Progenitor cell of endocrine pancreas (in vitro differentiated cells): ENCODE results near the gene RNPS1. TPM values are rescaled to one million over a fixed set of nuclear protein-coding genes. Genes with fewer than 3 reads are reported as not detected.

Source experiments
- DNase-seq: peaks from one replicate; pipeline ENCODE4 v3.0.0; 2021; ENCODE audit warnings: low spot score; ENCODE audit not compliant: unreplicated experiment
- H3K27ac Mint-ChIP-seq: 2 replicates; pipeline ENCODE4 v1.8.0; 2021; ENCODE audit warnings: mild to moderate bottlenecking, moderate library complexity, mixed read lengths
- H3K27me3 Mint-ChIP-seq: 2 replicates; pipeline ENCODE4 v1.8.0; 2021; ENCODE audit warnings: mixed read lengths
- H3K36me3 Mint-ChIP-seq: 2 replicates; pipeline ENCODE4 v1.8.0; 2022; ENCODE audit warnings: mixed read lengths; ENCODE audit not compliant: insufficient read depth
- H3K4me1 Mint-ChIP-seq: 2 replicates; pipeline ENCODE4 v1.8.0; 2021; ENCODE audit warnings: low read depth, mixed read lengths
- H3K4me3 Mint-ChIP-seq: 2 replicates; pipeline ENCODE4 v1.8.0; 2021; ENCODE audit warnings: low read depth, mild to moderate bottlenecking, moderate library complexity, mixed read lengths
- H3K9me3 Mint-ChIP-seq: 2 replicates; pipeline ENCODE4 v1.8.0; 2021; ENCODE audit warnings: low read depth, mixed read lengths
- CTCF ChIP-seq: fragments of 200-600 bp; sonication (generic); IDR thresholded peaks from one replicate; pipeline ENCODE4 v1.5.0; 2021; ENCODE audit warnings: antibody characterized with exemption, mild to moderate bottlenecking; ENCODE audit not compliant: unreplicated experiment
- total RNA-seq: library from RNA; stranded (reverse); gene quantifications from 2 replicates; pipeline ENCODE4 v1.2.1, GENCODE V29; 2021

RNPS1 gene
- total RNA-seq, 1 donor from 2014 or later, result 237 TPM

- Mint-ChIP-seq H3K9me3 (no peaks in the 10 kb centered on the region), H3K4me3 (peak overlapping the region; percentile 83), H3K27ac (peak overlapping the region; percentile 92), H3K4me1 (peaks cover 7% of the 10 kb centered on the region), H3K36me3 (peaks cover 14% of the 10 kb centered on the region), H3K27me3 (no peaks in the 10 kb centered on the region)
- no peak for TF ChIP-seq CTCF
- no peak for DNase-seq
These were observed 17.2 kb downstream of the RNPS1 start for GRCh38 chr16:2250652-2251295.

DNA sequence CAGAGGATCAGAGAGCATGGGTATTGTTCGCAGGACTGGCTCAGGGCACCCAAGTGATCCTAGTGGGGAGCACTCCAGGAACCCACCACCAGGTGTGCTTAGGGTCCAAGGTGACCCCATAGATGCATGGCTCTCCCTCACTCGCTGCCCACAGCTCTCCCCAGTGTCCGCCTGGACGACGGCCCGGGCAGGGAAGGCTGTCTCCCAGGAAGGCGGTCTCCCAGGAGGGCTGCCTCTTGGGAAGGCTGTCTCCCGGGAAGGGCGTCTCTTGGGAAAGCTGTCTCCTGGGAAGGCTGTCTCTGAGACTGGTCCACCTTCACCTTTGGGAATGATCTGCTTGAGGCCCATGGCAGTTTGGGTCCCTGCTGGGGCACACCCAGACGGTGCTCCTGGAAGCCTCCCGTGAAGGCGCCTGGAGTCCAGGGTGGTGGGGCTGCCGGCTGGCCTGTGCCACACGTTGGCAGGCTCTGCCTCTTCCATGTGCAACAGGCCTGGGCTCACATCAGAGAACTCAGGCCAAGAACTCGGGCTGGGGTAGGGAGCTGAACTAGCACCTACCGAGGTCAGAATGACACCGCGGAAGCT, 21.5 kb downstream of the RNPS1 start:
- no peak for TF ChIP-seq CTCF

GRCh38 chr16:2244926-2245795, 22.8 kb downstream of the RNPS1 start:
- TF ChIP-seq CTCF, result no peak
- Mint-ChIP-seq H3K4me1 (no peaks in the 10 kb centered on the region), H3K27me3 (no peaks in the 10 kb centered on the region), H3K9me3 (no peaks in the 10 kb centered on the region), H3K36me3 (peaks cover 4% of the 10 kb centered on the region), H3K27ac (no peak overlapping the region), H3K4me3 (no peak overlapping the region)
- DNase-seq, result no peak

More for the DNA sequence above, 21.5 kb downstream of the RNPS1 start:
- Mint-ChIP-seq H3K36me3 (peaks cover 4% of the 10 kb centered on the region), H3K4me3 (no peak overlapping the region), H3K27me3 (no peaks in the 10 kb centered on the region), H3K4me1 (peaks cover 3% of the 10 kb centered on the region), H3K27ac (no peak overlapping the region), H3K9me3 (no peaks in the 10 kb centered on the region)
- DNase-seq, result no peak

DNA sequence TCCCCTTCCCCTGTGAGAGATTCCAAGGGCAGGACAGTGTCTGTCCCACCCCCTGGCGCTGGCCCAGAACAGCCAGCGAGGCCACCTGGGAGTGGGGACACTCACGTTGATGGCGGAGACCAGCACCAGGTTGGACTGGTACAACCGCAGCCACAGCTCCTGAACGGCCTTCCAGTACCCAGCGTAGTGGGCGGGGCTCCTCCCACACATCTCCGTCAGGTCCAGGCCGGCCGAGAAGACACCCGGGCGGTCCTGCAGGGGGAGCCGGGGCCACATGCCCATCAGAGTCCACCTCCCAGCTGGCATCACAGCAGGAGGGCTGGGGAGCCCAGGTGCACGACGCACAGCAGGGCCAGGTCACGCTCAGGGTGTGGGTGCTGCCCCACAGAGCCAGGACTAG, 23.6 kb downstream of the RNPS1 start:
- H3K9me3 Mint-ChIP-seq, result no peaks in the 10 kb centered on the region
- no peak for TF ChIP-seq CTCF
- no peaks in the 10 kb centered on the region for H3K27me3 Mint-ChIP-seq
- peaks cover 9% of the 10 kb centered on the region for H3K36me3 Mint-ChIP-seq
- H3K4me1 Mint-ChIP-seq, result no peaks in the 10 kb centered on the region
- no peak for DNase-seq
- H3K27ac Mint-ChIP-seq, result no peak overlapping the region
- H3K4me3 Mint-ChIP-seq, result no peak overlapping the region

DNA sequence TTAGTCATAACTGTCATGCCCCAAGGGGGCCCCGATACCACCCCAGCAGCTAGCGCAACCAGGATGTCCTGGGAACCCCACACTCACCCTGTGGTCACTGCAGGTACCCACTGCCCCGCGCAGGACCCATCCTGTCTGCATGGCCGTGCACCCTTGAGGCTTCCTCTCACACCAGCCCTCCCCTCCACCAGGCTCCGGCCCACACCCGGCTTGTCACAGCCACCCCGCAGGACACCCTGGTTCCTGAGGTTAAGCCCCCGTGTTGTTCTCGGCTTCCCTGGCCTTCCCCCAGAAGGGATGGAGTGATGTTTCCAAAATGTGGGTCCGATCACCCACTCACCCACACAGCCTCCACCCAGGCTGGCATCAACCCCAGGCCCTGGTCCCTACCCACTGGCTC, 24.1 kb downstream of the RNPS1 start:
- H3K4me1 Mint-ChIP-seq, result no peaks in the 10 kb centered on the region
- H3K36me3 Mint-ChIP-seq, result peaks cover 9% of the 10 kb centered on the region
- H3K4me3 Mint-ChIP-seq, result no peak overlapping the region
- H3K9me3 Mint-ChIP-seq, result no peaks in the 10 kb centered on the region
- no peak overlapping the region for H3K27ac Mint-ChIP-seq
- no peak for TF ChIP-seq CTCF
- no peak for DNase-seq
- no peaks in the 10 kb centered on the region for H3K27me3 Mint-ChIP-seq
